GM20431 (cell line): Measurements from ENCODE around the gene SENP3.

Experiments used
- in situ Hi-C: fragments of 300-500 bp; cut with MseI, MboI; formaldehyde crosslinking; loops from one replicate; pipeline ENCODE4 v1.15.0; 2020; ENCODE audit warnings: low sequenced_read_pairs; ENCODE audit not compliant: unreplicated experiment

SENP3 gene

DNA sequence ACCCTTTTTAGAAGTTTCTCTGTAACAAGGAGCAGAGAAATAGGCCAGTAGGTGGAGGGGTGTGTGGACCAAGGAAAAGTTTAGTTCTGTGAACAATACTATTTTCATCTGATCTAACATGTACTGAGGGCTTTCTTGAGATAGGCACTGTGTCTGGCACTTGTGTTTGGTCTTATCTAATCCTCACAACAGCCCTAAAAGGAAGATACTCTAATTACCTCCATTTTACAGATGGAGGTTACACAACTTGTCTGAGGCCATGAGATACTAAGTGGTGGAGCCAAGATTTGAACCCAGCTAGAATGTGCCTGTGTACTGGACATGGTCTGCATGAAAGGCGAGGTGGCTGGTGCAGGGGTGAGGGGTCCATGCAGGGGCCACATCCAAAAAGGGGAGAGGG lies 8.4 kb upstream of the SENP3 start:
- in situ Hi-C loops = no loop called here

GRCh38 chr17:7555320-7555948 lies 6.3 kb upstream of the SENP3 start:
- in situ Hi-C loops = no loop called here

- in situ Hi-C loops = no loop called here
Measured at GRCh38 chr17:7556627-7557026, 5.1 kb upstream of the SENP3 start.

DNA sequence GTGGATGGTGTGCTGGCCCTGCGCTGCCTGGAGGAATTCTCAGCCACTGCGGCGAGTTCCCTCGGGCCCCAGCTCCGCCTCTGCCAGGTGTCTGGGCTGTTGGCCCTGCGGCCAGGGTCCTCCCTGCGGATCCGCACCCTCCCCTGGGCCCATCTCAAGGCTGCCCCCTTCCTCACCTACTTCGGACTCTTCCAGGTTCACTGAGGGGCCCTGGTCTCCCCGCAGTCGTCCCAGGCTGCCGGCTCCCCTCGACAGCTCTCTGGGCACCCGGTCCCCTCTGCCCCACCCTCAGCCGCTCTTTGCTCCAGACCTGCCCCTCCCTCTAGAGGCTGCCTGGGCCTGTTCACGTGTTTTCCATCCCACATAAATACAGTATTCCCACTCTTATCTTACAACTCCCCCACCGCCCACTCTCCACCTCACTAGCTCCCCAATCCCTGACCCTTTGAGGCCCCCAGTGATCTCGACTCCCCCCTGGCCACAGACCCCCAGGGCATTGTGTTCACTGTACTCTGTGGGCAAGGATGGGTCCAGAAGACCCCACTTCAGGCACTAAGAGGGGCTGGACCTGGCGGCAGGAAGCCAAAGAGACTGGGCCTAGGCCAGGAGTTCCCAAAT lies 4.5 kb upstream of the SENP3 start:
- in situ Hi-C loops = no loop called here

GRCh38 chr17:7557775-7558543 lies 3.8 kb upstream of the SENP3 start:
- in situ Hi-C loops = no loop called here

- in situ Hi-C loops = no loop called here
Measured at GRCh38 chr17:7558544-7559319, 3.0 kb upstream of the SENP3 start, which contains the start of gene TNFSF13. TSS of gene TNFSF13 (plus strand) at chr17:7558750. CDS start at chr17:7559040, 290 bp downstream.

DNA sequence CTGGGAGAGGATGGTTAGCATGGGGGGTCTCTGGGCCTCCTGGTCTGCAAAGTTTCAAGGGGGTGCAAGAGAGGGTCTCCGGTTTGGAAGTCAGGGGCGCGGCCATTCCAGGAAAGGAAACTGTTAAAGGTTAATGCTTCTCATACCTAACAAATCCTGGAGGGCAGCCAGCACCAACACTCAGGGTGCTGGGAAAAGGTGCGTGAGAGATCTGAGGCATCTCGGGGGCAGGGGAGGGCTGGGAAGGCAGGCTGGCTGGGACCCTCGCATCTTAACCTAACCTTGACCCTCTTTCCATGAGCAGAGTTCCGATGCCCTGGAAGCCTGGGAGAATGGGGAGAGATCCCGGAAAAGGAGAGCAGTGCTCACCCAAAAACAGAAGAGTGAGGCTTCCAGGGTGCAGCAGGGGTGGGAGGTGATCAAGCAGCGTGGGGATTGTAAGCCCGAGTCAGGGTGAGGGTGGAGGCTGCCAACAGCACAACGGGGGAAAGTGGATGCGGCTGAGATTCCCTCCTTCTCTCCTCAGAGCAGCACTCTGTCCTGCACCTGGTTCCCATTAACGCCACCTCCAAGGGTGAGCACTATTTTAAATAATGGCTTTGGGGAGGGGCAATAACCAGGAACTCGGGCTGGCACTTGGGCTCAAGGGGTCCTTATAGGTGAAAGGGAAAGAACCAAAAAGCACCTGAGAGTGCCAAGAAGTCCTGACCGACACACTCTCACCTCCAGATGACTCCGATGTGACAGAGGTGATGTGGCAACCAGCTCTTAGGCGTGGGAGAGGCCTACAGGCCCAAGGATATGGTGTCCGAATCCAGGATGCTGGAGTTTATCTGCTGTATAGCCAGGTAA lies 2.2 kb upstream of the SENP3 start:
- in situ Hi-C loops = loop anchor here (10.0 kb wide), 1 partner anchor 45 kb away; no protein-coding TSS in a partner anchor

GRCh38 chr17:7560172-7561027 lies 1.3 kb upstream of the SENP3 start:
- in situ Hi-C loops = loop anchor here (10.0 kb wide), 1 partner anchor 46 kb away; no protein-coding TSS in a partner anchor

DNA sequence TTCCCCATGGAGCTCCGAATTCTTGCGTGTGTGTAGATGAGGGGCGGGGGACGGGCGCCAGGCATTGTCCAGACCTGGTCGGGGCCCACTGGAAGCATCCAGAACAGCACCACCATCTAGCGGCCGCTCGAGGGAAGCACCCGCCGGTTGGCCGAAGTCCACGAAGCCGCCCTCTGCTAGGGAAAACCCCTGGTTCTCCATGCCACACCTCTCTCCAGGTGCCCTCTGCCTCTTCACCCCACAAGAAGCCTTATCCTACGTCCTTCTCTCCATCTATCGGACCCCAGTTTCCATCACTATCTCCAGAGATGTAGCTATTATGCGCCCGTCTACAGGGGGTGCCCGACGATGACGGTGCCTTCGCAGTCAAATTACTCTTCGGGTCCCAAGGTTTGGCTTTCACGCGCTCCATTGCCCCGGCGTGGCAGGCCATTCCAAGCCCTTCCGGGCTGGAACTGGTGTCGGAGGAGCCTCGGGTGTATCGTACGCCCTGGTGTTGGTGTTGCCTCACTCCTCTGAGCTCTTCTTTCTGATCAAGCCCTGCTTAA lies 617 bp upstream of the SENP3 start:
- in situ Hi-C loops = loop anchor here (10.0 kb wide), 1 partner anchor 46 kb away; no protein-coding TSS in a partner anchor

DNA sequence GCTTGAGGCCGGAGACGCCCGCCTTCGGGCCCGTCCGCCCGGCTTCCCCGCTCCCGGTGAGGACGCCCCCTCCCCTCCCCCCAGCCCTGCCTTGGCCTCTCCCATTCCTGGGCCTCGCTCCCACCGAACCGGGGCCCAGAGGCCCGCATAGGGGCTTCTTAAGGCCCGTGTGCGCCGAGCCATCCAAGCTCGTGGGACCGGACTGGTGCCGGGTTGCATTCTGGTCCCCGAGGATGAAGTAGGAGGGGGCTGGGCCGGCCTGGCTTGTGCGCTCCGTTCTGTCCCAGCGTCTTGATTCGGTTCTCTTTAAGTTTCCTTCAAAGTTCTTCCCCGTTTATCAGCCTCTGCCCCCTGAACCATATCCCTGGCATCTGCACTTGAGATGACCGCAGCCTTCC lies 488 bp downstream of the SENP3 start:
- in situ Hi-C loops = loop anchor here (10.0 kb wide), 1 partner anchor 47 kb away; no protein-coding TSS in a partner anchor

GRCh38 chr17:7563115-7563869 lies 1.6 kb downstream of the SENP3 start:
- in situ Hi-C loops = loop anchor here (10.0 kb wide), 1 partner anchor 48 kb away; no protein-coding TSS in a partner anchor

GRCh38 chr17:7569571-7569970 lies 7.9 kb downstream of the SENP3 start:
- in situ Hi-C loops = loop anchor here (10.0 kb wide), 1 partner anchor 55 kb away; no protein-coding TSS in a partner anchor

GRCh38 chr17:7570351-7570750 lies 8.6 kb downstream of the SENP3 start:
- in situ Hi-C loops = no loop called here

GRCh38 chr17:7572338-7572587 lies 10.5 kb downstream of the SENP3 start:
- in situ Hi-C loops = no loop called here

DNA sequence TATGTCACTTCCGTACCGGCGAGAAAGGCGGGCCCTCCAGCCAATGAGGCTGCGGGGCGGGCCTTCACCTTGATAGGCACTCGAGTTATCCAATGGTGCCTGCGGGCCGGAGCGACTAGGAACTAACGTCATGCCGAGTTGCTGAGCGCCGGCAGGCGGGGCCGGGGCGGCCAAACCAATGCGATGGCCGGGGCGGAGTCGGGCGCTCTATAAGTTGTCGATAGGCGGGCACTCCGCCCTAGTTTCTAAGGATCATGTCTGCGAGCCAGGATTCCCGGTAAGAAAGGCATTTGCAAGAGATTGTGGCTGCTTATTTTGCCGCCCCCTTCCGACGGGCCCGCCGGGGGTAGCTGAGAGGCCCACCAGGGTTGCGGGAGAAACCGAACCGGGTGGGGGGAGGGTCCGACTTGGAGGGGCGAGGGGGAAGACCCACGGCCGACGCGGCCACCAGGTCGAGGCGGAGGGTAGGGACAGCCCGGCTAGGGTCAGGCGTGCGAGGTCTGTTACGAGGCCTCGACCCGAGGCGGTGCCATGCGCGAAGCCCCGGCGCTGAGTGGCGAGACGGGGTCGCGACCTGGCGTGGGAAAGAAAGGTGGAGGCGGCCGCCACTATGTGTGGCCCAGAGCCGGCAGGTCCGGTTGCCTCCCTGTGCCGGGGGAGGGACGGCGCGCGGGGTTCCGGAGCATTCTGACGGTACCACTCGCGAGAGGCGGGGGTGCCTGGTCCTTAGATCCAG lies 11.0 kb downstream of the SENP3 start:
- in situ Hi-C loops = no loop called here

DNA sequence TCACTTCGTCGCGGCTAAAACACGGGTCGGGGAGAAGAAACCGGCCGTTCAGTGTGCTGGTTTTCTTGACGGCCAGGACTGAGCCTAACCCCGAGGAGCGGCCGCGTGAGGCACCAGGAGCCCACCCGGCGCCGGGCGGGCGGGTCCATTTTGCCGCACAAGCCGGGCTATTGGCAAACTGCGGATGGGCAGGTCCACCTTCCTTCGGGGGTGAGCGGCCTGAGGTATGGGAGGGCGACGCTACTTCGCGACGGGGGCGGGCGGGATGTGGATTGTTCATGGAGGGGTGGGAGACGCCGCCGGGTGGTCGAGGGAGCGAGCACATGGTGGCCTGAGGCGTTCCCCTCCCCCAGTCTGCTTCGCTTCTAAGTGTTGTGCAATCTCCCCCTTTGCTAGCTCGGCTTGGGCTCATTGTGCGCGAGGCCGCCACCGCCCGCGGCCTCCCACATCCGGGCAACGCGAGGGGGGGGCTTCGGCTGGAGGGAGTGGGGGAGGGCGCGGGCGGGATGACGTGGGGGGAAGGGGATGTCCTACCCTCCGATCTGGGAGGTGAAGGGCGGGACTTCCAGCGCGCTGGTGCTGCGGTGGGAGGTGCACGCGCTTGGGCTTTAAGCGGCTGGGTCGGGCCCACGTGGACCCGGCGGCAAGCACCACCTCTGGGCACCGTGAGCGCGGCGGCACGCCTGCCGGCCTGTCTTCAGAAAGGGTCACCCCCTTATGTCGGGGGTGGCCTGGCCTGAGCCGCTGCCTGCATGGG lies 11.8 kb downstream of the SENP3 start:
- in situ Hi-C loops = no loop called here
